Measurements from ENCODE around the gene TTPAL.

DNA sequence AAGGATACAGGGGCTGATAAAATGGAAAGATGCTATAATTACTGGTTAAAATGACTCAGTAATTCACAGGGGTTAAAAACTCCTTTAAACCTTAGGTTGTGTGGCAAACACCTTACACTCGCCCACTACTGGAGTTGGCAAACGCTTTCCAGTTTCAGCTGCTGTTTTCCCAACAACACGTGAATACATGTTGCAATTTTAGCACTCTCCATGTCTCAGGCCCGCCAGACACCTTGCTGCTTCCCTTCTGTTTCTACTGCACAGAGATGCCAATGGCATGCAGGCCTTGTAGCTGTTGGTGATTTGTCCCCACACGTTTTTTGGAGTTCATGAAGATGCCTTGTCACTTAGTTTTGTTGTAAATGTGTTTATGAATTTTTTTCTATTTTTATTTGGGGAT is 5.3 kb upstream of the TTPAL start:
- TF ChIP-seq ELF4 (IDR thresholded peaks at IDR 0.05): no peak
- no peak for TF ChIP-seq ZNF384 (IDR thresholded peaks at IDR 0.05)
- TF ChIP-seq TARDBP (IDR thresholded peaks at IDR 0.05): no peak

All from HEK293T (cell line).